Activated CD4-positive, alpha-beta memory T cell treated with anti-CD3 and anti-CD28 coated beads for 36 hours (primary cell): Measurements from ENCODE around the gene CELSR1. TPM values are rescaled to one million over a fixed set of nuclear protein-coding genes. Genes with fewer than 3 reads are reported as not detected.
A peak's percentile ranks its signal among the peaks of the same experiment; 100 is the strongest.

ENCODE experiments used
- CTCF ChIA-PET: fragments of 350-600 bp; sonication (Branson Sonifier 250); formaldehyde crosslinking; loops from one replicate; lab custom pipeline; 2021; ENCODE audit warnings: antibody characterized with exemption, inconsistent platforms; lab: Charles Lee
- POLR2A ChIA-PET: fragments of 350-600 bp; sonication (Branson Sonifier 250); formaldehyde crosslinking; loops from one replicate; lab custom pipeline; 2021; ENCODE audit warnings: antibody characterized with exemption; lab: Charles Lee
- DNase-seq: peaks from one replicate; pipeline ENCODE4 v3.0.0-alpha.2; 2020
- H3K27ac Mint-ChIP-seq: one replicate; pipeline ENCODE4 v1.8.0; 2021; ENCODE audit warnings: mixed read lengths
- H3K27me3 Mint-ChIP-seq: one replicate; pipeline ENCODE4 v1.8.0; 2021; ENCODE audit warnings: mixed read lengths
- H3K36me3 Mint-ChIP-seq: one replicate; pipeline ENCODE4 v1.8.0; 2021; ENCODE audit warnings: mixed read lengths
- H3K4me1 Mint-ChIP-seq: one replicate; pipeline ENCODE4 v1.8.0; 2021; ENCODE audit warnings: low read depth, mixed read lengths
- H3K4me3 Mint-ChIP-seq: one replicate; pipeline ENCODE4 v1.8.0; 2021; ENCODE audit warnings: mild to moderate bottlenecking, mixed read lengths
- H3K9me3 Mint-ChIP-seq: one replicate; pipeline ENCODE4 v1.8.0; 2021; ENCODE audit warnings: mixed read lengths
- intact Hi-C: fragments of 100-400 bp; cut with micrococcal nuclease; formaldehyde crosslinking; loops from one replicate; pipeline ENCODE4 v1.15.1; 2023
- total RNA-seq, 2 experiments: library from RNA; stranded (reverse); gene quantifications; one replicate each; pipeline ENCODE4 v1.2.3, GENCODE V29; 2021

The CELSR1 gene
- total RNA-seq, 2 experiments from 2014 or later, result 0.24 to 0.36 TPM

- intact Hi-C loops, result loop anchor here (5.0 kb wide), 1 partner anchor 32 kb away; no protein-coding TSS in a partner anchor
- no peak overlapping the region for H3K27ac Mint-ChIP-seq
- H3K4me1 Mint-ChIP-seq, result peaks cover 18% of the 10 kb centered on the region
- H3K9me3 Mint-ChIP-seq, result no peaks in the 10 kb centered on the region
- peaks cover 2% of the 10 kb centered on the region for H3K36me3 Mint-ChIP-seq
- ChIA-PET CTCF (no interaction called here), POLR2A (no interaction called here)
- no peak for DNase-seq
- no peaks in the 10 kb centered on the region for H3K27me3 Mint-ChIP-seq
- no peak overlapping the region for H3K4me3 Mint-ChIP-seq
These were observed 42.5 kb upstream of the CELSR1 start for GRCh38 chr22:46579751-46580449.

- intact Hi-C loops, result loop anchor here (5.0 kb wide), 1 partner anchor 33 kb away; no protein-coding TSS in a partner anchor
- H3K27me3 Mint-ChIP-seq, result no peaks in the 10 kb centered on the region
- H3K4me3 Mint-ChIP-seq, result peak overlapping the region; percentile 86
- DNase-seq, result no peak
- ChIA-PET CTCF (no interaction called here), POLR2A (no interaction called here)
- no peaks in the 10 kb centered on the region for H3K9me3 Mint-ChIP-seq
- no peak overlapping the region for H3K27ac Mint-ChIP-seq
- peaks cover 18% of the 10 kb centered on the region for H3K4me1 Mint-ChIP-seq
- peaks cover 2% of the 10 kb centered on the region for H3K36me3 Mint-ChIP-seq
These were observed 41.6 kb upstream of the CELSR1 start for GRCh38 chr22:46578824-46579561.

- ChIA-PET POLR2A (no interaction called here), CTCF (no interaction called here)
- Mint-ChIP-seq H3K9me3 (peaks cover 2% of the 10 kb centered on the region), H3K27me3 (no peaks in the 10 kb centered on the region), H3K36me3 (peaks cover 2% of the 10 kb centered on the region), H3K4me3 (peak overlapping the region; percentile 86), H3K4me1 (peaks cover 18% of the 10 kb centered on the region), H3K27ac (no peak overlapping the region)
- DNase-seq, result no peak
- intact Hi-C loops, result loop anchor here (5.0 kb wide), 1 partner anchor 34 kb away; no protein-coding TSS in a partner anchor
These were observed 40.9 kb upstream of the CELSR1 start for GRCh38 chr22:46578251-46578823.

- intact Hi-C loops, result loop anchor here (5.0 kb wide), 1 partner anchor 35 kb away; no protein-coding TSS in a partner anchor
- DNase-seq, result no peak
- Mint-ChIP-seq H3K4me1 (peaks cover 18% of the 10 kb centered on the region), H3K36me3 (peaks cover 2% of the 10 kb centered on the region), H3K4me3 (peak overlapping the region; percentile 86), H3K27me3 (no peaks in the 10 kb centered on the region), H3K9me3 (peaks cover 2% of the 10 kb centered on the region), H3K27ac (peak overlapping the region; percentile 75)
- ChIA-PET CTCF (no interaction called here), POLR2A (no interaction called here)
These were observed 40.2 kb upstream of the CELSR1 start for GRCh38 chr22:46577368-46578249.

GRCh38 chr22:46576556-46577367 lies 39.3 kb upstream of the CELSR1 start:
- Mint-ChIP-seq H3K9me3 (peaks cover 9% of the 10 kb centered on the region), H3K4me3 (peak overlapping the region; percentile 72), H3K36me3 (peaks cover 2% of the 10 kb centered on the region), H3K27ac (no peak overlapping the region), H3K27me3 (no peaks in the 10 kb centered on the region), H3K4me1 (peaks cover 18% of the 10 kb centered on the region)
- ChIA-PET CTCF (interaction anchor here (1.9 kb wide), 1 partner anchor 13 kb away, joined by 7 read pairs; no protein-coding TSS in a partner anchor), POLR2A (no interaction called here)
- DNase-seq, result peak; percentile 53
- intact Hi-C loops, result loop anchor here (5.0 kb wide), 1 partner anchor 36 kb away; no protein-coding TSS in a partner anchor

- intact Hi-C loops, result loop anchor here (5.0 kb wide), 1 partner anchor 36 kb away; no protein-coding TSS in a partner anchor
- peaks cover 18% of the 10 kb centered on the region for H3K4me1 Mint-ChIP-seq
- DNase-seq, result no peak
- CTCF ChIA-PET, result interaction anchor here (1.9 kb wide), 1 partner anchor 12 kb away, joined by 7 read pairs; no protein-coding TSS in a partner anchor
- peak overlapping the region; percentile 72 for H3K4me3 Mint-ChIP-seq
- H3K27me3 Mint-ChIP-seq, result no peaks in the 10 kb centered on the region
- peaks cover 15% of the 10 kb centered on the region for H3K9me3 Mint-ChIP-seq
- peak overlapping the region; percentile 42 for H3K27ac Mint-ChIP-seq
- POLR2A ChIA-PET, result no interaction called here
- H3K36me3 Mint-ChIP-seq, result peaks cover 2% of the 10 kb centered on the region
These were observed 38.6 kb upstream of the CELSR1 start for GRCh38 chr22:46575911-46576555.

GRCh38 chr22:46574993-46575910 lies 37.8 kb upstream of the CELSR1 start:
- Mint-ChIP-seq H3K4me1 (peaks cover 18% of the 10 kb centered on the region), H3K27me3 (no peaks in the 10 kb centered on the region), H3K27ac (no peak overlapping the region), H3K9me3 (peaks cover 19% of the 10 kb centered on the region), H3K36me3 (peaks cover 2% of the 10 kb centered on the region), H3K4me3 (peak overlapping the region; percentile 72)
- intact Hi-C loops, result loop anchor here (5.0 kb wide), 1 partner anchor 37 kb away; no protein-coding TSS in a partner anchor
- POLR2A ChIA-PET, result no interaction called here
- no peak for DNase-seq
- CTCF ChIA-PET, result interaction anchor here (0.7 to 1.9 kb wide), 2 partner anchors 11 to 207 kb away, joined by 3 to 7 read pairs; no protein-coding TSS in a partner anchor

GRCh38 chr22:46574438-46574992 lies 37.1 kb upstream of the CELSR1 start:
- H3K9me3 Mint-ChIP-seq, result peaks cover 19% of the 10 kb centered on the region
- ChIA-PET CTCF (interaction anchor here (1.9 to 2.9 kb wide), 2 partner anchors 11 kb away, joined by 7 to 13 read pairs; no protein-coding TSS in a partner anchor), POLR2A (no interaction called here)
- intact Hi-C loops, result no loop called here
- H3K27me3 Mint-ChIP-seq, result no peaks in the 10 kb centered on the region
- H3K36me3 Mint-ChIP-seq, result peaks cover 2% of the 10 kb centered on the region
- no peak for DNase-seq
- no peak overlapping the region for H3K4me3 Mint-ChIP-seq
- no peak overlapping the region for H3K27ac Mint-ChIP-seq
- H3K4me1 Mint-ChIP-seq, result peaks cover 18% of the 10 kb centered on the region

GRCh38 chr22:46573781-46574437 lies 36.5 kb upstream of the CELSR1 start:
- Mint-ChIP-seq H3K9me3 (peaks cover 19% of the 10 kb centered on the region), H3K4me1 (peaks cover 15% of the 10 kb centered on the region), H3K27me3 (no peaks in the 10 kb centered on the region), H3K36me3 (peaks cover 2% of the 10 kb centered on the region), H3K4me3 (no peak overlapping the region), H3K27ac (no peak overlapping the region)
- DNase-seq, result no peak
- ChIA-PET CTCF (interaction anchor here (2.9 kb wide), 1 partner anchor 10 kb away, joined by 13 read pairs; no protein-coding TSS in a partner anchor), POLR2A (no interaction called here)
- intact Hi-C loops, result no loop called here
